HEK293 (cell line): ENCODE results near the gene TMEM51.

Experiments used
- CTCF ChIA-PET: fragments of 350-600 bp; formaldehyde crosslinking; extraction: SDS; loops from one replicate; lab custom pipeline; 2021; ENCODE audit warnings: antibody characterized with exemption; lab: Yijun Ruan, JAX
- POLR2A ChIA-PET: fragments of 300-600 bp; formaldehyde crosslinking; extraction: SDS; loops from one replicate; lab custom pipeline; 2020; ENCODE audit warnings: antibody characterized with exemption, inconsistent platforms; lab: Yijun Ruan, JAX
- H3K27ac ChIP-seq: fragments of 200-500 bp; sonication (Bioruptor generic); 2 replicates; pipeline ENCODE4 v1.5.1; 2014; ENCODE audit warnings: low read depth, low read length, control low read depth, inconsistent platforms; ENCODE audit errors: extremely low read depth
- H3K36me3 ChIP-seq, 2 experiments: fragments of 200-500 bp in 1 of 2; sonication (Bioruptor generic) in 1 of 2; 1 replicate in 1 of 2; 2 replicates in 1 of 2; pipeline ENCODE4 v1.5.1; 2014 to 2017; ENCODE audit warnings: inconsistent platforms in 2 of 2, low read length in 2 of 2; ENCODE audit not compliant: control insufficient read depth in 2 of 2, insufficient read depth in 1 of 2
- H3K4me1 ChIP-seq: fragments of 200-500 bp; sonication (Bioruptor generic); 2 replicates; pipeline ENCODE4 v1.5.1; 2014; ENCODE audit warnings: mild to moderate bottlenecking, low read length, inconsistent platforms; ENCODE audit not compliant: control insufficient read depth, insufficient read depth
- H3K4me3 ChIP-seq: 2 replicates; pipeline ENCODE4 v1.5.1; 2011; ENCODE audit warnings: low read depth, mild to moderate bottlenecking, control low read depth, low read length, moderate library complexity
- H3K9me3 ChIP-seq: fragments of 200-500 bp; sonication (Bioruptor generic); 2 replicates; pipeline ENCODE4 v1.5.1; 2014; ENCODE audit warnings: low read depth, low read length, inconsistent platforms; ENCODE audit not compliant: control insufficient read depth, insufficient read depth
- KLF17 ChIP-seq: fragments of 450-650 bp; formaldehyde crosslinking; IDR thresholded peaks from 2 replicates; pipeline ENCODE4 v1.5.1; 2016; ENCODE audit warnings: missing biosample characterization, missing genetic modification characterization
- PRDM10 ChIP-seq: fragments of 450-650 bp; formaldehyde crosslinking; IDR thresholded peaks from 2 replicates; pipeline ENCODE4 v1.5.1; 2016; ENCODE audit warnings: missing biosample characterization, missing genetic modification characterization
- PRDM2 ChIP-seq: fragments of 450-650 bp; formaldehyde crosslinking; IDR thresholded peaks from 2 replicates; pipeline ENCODE4 v1.5.1; 2016; ENCODE audit warnings: missing biosample characterization, missing genetic modification characterization, borderline replicate concordance
- ZBTB20 ChIP-seq: fragments of 450-650 bp; formaldehyde crosslinking; IDR thresholded peaks from 2 replicates; pipeline ENCODE4 v1.5.1; 2016; ENCODE audit warnings: missing biosample characterization, missing genetic modification characterization
- ZNF214 ChIP-seq: fragments of 450-650 bp; formaldehyde crosslinking; IDR thresholded peaks from 2 replicates; pipeline ENCODE4 v1.5.1; 2017; ENCODE audit warnings: missing biosample characterization, mild to moderate bottlenecking, missing genetic modification characterization, borderline replicate concordance
- ZNF266 ChIP-seq: fragments of 450-650 bp; formaldehyde crosslinking; IDR thresholded peaks from 2 replicates; pipeline ENCODE4 v1.5.1; 2016; ENCODE audit warnings: missing biosample characterization, missing genetic modification characterization, low read depth
- ZNF274 ChIP-seq, 2 experiments: fragments of 200-500 bp in 1 of 2; fragments of 450-650 bp in 1 of 2; sonication (Bioruptor generic) in 1 of 2; formaldehyde crosslinking in 1 of 2; IDR thresholded peaks; 2 replicates each; pipeline versions ENCODE4 v1.5.1 to v1.6.1; 2014 to 2016; ENCODE audit warnings: borderline replicate concordance in 1 of 2, inconsistent platforms in 1 of 2, low read length in 1 of 2, missing biosample characterization in 1 of 2, missing genetic modification characterization in 1 of 2
- ZNF398 ChIP-seq: fragments of 450-650 bp; formaldehyde crosslinking; IDR thresholded peaks from 2 replicates; pipeline ENCODE4 v1.5.1; 2017; ENCODE audit warnings: missing biosample characterization, missing genetic modification characterization
- ZNF416 ChIP-seq: fragments of 450-650 bp; formaldehyde crosslinking; IDR thresholded peaks from 2 replicates; pipeline ENCODE4 v1.5.1; 2016; ENCODE audit warnings: missing biosample characterization, missing genetic modification characterization
- ZNF677 ChIP-seq: fragments of 450-650 bp; IDR thresholded peaks from 2 replicates; pipeline ENCODE4 v1.5.0; 2018; ENCODE audit warnings: missing biosample characterization, mild to moderate bottlenecking, missing genetic modification characterization, moderate library complexity

TMEM51 gene

GRCh38 chr1:15256584-15256983, 103.0 kb downstream of the TMEM51 start (continued):
- TF ChIP-seq PRDM2 (tag by site-specific recombination) (no peak), ZNF214 (tag by site-specific recombination) (no peak)
- TF ChIP-seq, all 188 proteins: peak for 0

GRCh38 chr1:15257309-15257708, 103.8 kb downstream of the TMEM51 start:
- H3K36me3 ChIP-seq: no peaks in the 10 kb centered on the region
- no peak overlapping the region for H3K27ac ChIP-seq
- no peaks in the 10 kb centered on the region for H3K9me3 ChIP-seq
- H3K4me3 ChIP-seq: no peak overlapping the region
- TF ChIP-seq ZNF274 (IDR thresholded peaks at IDR 0.05; ENCODE audit: low read length): no peak
- no peak for TF ChIP-seq ZNF274 (tag by site-specific recombination; IDR thresholded peaks at IDR 0.05; ENCODE audit: borderline replicate concordance)
- no peak for TF ChIP-seq KLF17
- TF ChIP-seq ZBTB20 (tag by site-specific recombination): no peak
- TF ChIP-seq ZNF266 (tag by site-specific recombination): no peak
- no peak for TF ChIP-seq ZNF677
- TF ChIP-seq ZNF398: no peak
- no peaks in the 10 kb centered on the region for H3K4me1 ChIP-seq
- POLR2A ChIA-PET: no interaction called here
- CTCF ChIA-PET: no interaction called here

- Histone ChIP-seq H3K27ac (no peak overlapping the region), H3K4me3 (no peak overlapping the region), H3K4me1 (no peaks in the 10 kb centered on the region)
- CTCF ChIA-PET: no interaction called here
- POLR2A ChIA-PET: no interaction called here
- TF ChIP-seq ZNF416 (tag by site-specific recombination): no peak
- peak; percentile 31; the same call in 1 of the 2 replicates for TF ChIP-seq PRDM10
- TF ChIP-seq, all 188 proteins: peak for 1
- H3K9me3 ChIP-seq: no peaks in the 10 kb centered on the region
- H3K36me3 ChIP-seq: no peaks in the 10 kb centered on the region
These were observed 105.5 kb downstream of the TMEM51 start for GRCh38 chr1:15258833-15259621.
